GM23338 (cell line): Measurements from ENCODE around the gene ZNF619. TPM values are rescaled to one million over a fixed set of nuclear protein-coding genes. Genes with fewer than 3 reads are reported as not detected.

Experiments used
- ATAC-seq: fragments of 200-7000 bp; cut with Tn5 transposase; 3 replicates; pipeline ENCODE4 v1.9.1; 2020
- DNase-seq: peaks from one replicate; pipeline ENCODE4 v3.0.0-alpha.2; 2015; ENCODE audit warnings: low spot score
- H2AFZ ChIP-seq: fragments of 200-600 bp; sonication (generic); 2 replicates; pipeline ENCODE4 v1.8.0; 2016; ENCODE audit warnings: antibody characterized with exemption, mild to moderate bottlenecking, moderate library complexity
- H3F3A ChIP-seq: fragments of 200-600 bp; sonication (generic); replicated peaks from 2 replicates; pipeline ENCODE4 v1.8.0; 2017; ENCODE audit warnings: antibody characterized with exemption, mixed run types, low read depth
- H3K27ac ChIP-seq: fragments of 200-600 bp; sonication (generic); 2 replicates; pipeline ENCODE4 v1.6.1; 2016; ENCODE audit warnings: low read depth
- H3K27me3 ChIP-seq: fragments of 200-600 bp; sonication (generic); 2 replicates; pipeline ENCODE4 v1.8.0; 2016; ENCODE audit warnings: mild to moderate bottlenecking, mixed run types, moderate library complexity; ENCODE audit not compliant: insufficient read depth
- H3K36me3 ChIP-seq: fragments of 200-600 bp; sonication (generic); 2 replicates; pipeline ENCODE4 v1.8.0; 2016; ENCODE audit warnings: mild to moderate bottlenecking; ENCODE audit not compliant: insufficient read depth
- H3K4me1 ChIP-seq: fragments of 200-600 bp; sonication (generic); 2 replicates; pipeline ENCODE4 v1.8.0; 2016; ENCODE audit warnings: mild to moderate bottlenecking, moderate library complexity; ENCODE audit not compliant: insufficient read depth
- H3K4me2 ChIP-seq: fragments of 200-600 bp; sonication (generic); 2 replicates; pipeline ENCODE4 v1.7.1; 2017; ENCODE audit warnings: mixed run types
- H3K4me3 ChIP-seq: fragments of 200-600 bp; sonication (generic); 2 replicates; pipeline ENCODE4 v1.6.1; 2016; ENCODE audit warnings: mixed run types
- H3K79me2 ChIP-seq: fragments of 200-600 bp; sonication (generic); replicated peaks from 2 replicates; pipeline ENCODE4 v1.8.0; 2017; ENCODE audit warnings: mild to moderate bottlenecking; ENCODE audit not compliant: insufficient read depth
- H3K9me2 ChIP-seq: fragments of 200-600 bp; sonication (generic); 2 replicates; pipeline ENCODE4 v1.8.0; 2017; ENCODE audit not compliant: insufficient read depth
- H4K20me1 ChIP-seq: fragments of 200-600 bp; sonication (generic); replicated peaks from 2 replicates; pipeline ENCODE4 v1.8.0; 2017; ENCODE audit warnings: mild to moderate bottlenecking; ENCODE audit not compliant: insufficient read depth
- H3K27ac Mint-ChIP-seq: 2 replicates; pipeline ENCODE4 v1.8.0; 2020; ENCODE audit warnings: inconsistent platforms, mild to moderate bottlenecking, moderate library complexity, mixed read lengths
- H3K27me3 Mint-ChIP-seq: 3 replicates; pipeline ENCODE4 v1.8.0; 2022; ENCODE audit warnings: low read depth, mild to moderate bottlenecking, moderate library complexity, mixed read lengths, inconsistent platforms; ENCODE audit not compliant: insufficient read depth, poor library complexity
- H3K36me3 Mint-ChIP-seq: 3 replicates; pipeline ENCODE4 v1.8.0; 2021; ENCODE audit warnings: low read depth, mild to moderate bottlenecking, inconsistent platforms, moderate library complexity, mixed read lengths
- H3K4me1 Mint-ChIP-seq: 3 replicates; pipeline ENCODE4 v1.8.0; 2020; ENCODE audit warnings: mild to moderate bottlenecking, inconsistent platforms, mixed read lengths
- H3K4me3 Mint-ChIP-seq: 3 replicates; pipeline ENCODE4 v1.8.0; 2021; ENCODE audit warnings: moderate library complexity, mild to moderate bottlenecking, inconsistent platforms, mixed read lengths
- H3K9me3 Mint-ChIP-seq: 3 replicates; pipeline ENCODE4 v1.8.0; 2020; ENCODE audit warnings: moderate library complexity, mild to moderate bottlenecking, inconsistent platforms, mixed read lengths
- CREB1 ChIP-seq: fragments of 250-450 bp; sonication (Bioruptor Pico); IDR thresholded peaks from 2 replicates; pipeline ENCODE4 v1.5.0; 2020; ENCODE audit warnings: low read depth, mild to moderate bottlenecking, moderate library complexity
- CTCF ChIP-seq, 2 experiments: fragments of 200-600 bp in 1 of 2; sonication (generic) in 1 of 2; conservative IDR thresholded peaks; 2 replicates each; pipeline versions ENCODE4 v1.5.1 to v1.6.1; 2016 to 2017; ENCODE audit warnings: antibody characterized with exemption in 2 of 2, low read depth in 2 of 2, mild to moderate bottlenecking in 2 of 2, moderate library complexity in 1 of 2
- ETS1 ChIP-seq: IDR thresholded peaks from 2 replicates; pipeline ENCODE4 v1.6.1; 2016; ENCODE audit warnings: antibody characterized with exemption
- EZH2 ChIP-seq: fragments of 200-600 bp; sonication (generic); IDR thresholded peaks from one replicate; pipeline ENCODE4 v1.8.0; 2017; ENCODE audit warnings: antibody characterized with exemption, mild to moderate bottlenecking, low read depth; ENCODE audit not compliant: unreplicated experiment
- EZH2phosphoT487 ChIP-seq: fragments of 200-600 bp; sonication (generic); IDR thresholded peaks from one replicate; pipeline ENCODE4 v1.8.1; 2018; ENCODE audit warnings: antibody characterized with exemption; ENCODE audit not compliant: unreplicated experiment
- JUNB ChIP-seq: IDR thresholded peaks from one replicate; pipeline ENCODE4 v1.6.1; 2016; ENCODE audit warnings: antibody characterized with exemption; ENCODE audit not compliant: unreplicated experiment
- NANOG ChIP-seq: IDR thresholded peaks from 2 replicates; pipeline ENCODE4 v1.6.1; 2016; ENCODE audit warnings: antibody characterized with exemption, borderline replicate concordance
- POLR2AphosphoS5 ChIP-seq: IDR thresholded peaks from 2 replicates; pipeline ENCODE4 v1.6.1; 2016; ENCODE audit warnings: antibody characterized with exemption, low read depth
- REST ChIP-seq: IDR thresholded peaks from one replicate; pipeline ENCODE4 v1.6.1; 2018; ENCODE audit warnings: antibody characterized with exemption; ENCODE audit not compliant: unreplicated experiment
- STAT1 ChIP-seq: IDR thresholded peaks from one replicate; pipeline ENCODE4 v1.6.1; 2016; ENCODE audit warnings: antibody characterized with exemption; ENCODE audit not compliant: unreplicated experiment
- ZNF114 ChIP-seq: fragments of 250-450 bp; sonication (Bioruptor Pico); IDR thresholded peaks from 2 replicates; pipeline ENCODE4 v1.5.0; 2020; ENCODE audit warnings: mild to moderate bottlenecking, moderate library complexity
- ZNF331 ChIP-seq: fragments of 250-450 bp; sonication (Bioruptor Pico); IDR thresholded peaks from 2 replicates; pipeline ENCODE4 v1.5.0; 2020; ENCODE audit warnings: low read depth, mild to moderate bottlenecking, moderate library complexity
- ZNF462 ChIP-seq: fragments of 250-450 bp; sonication (Bioruptor Pico); IDR thresholded peaks from 2 replicates; pipeline ENCODE4 v1.5.0; 2020; ENCODE audit warnings: mild to moderate bottlenecking, moderate library complexity
- polyA plus RNA-seq: library from polyadenylated mRNA; unstranded; fragments of >200 nt; fragmentation: Nextera tagmentation; extraction: Ambion mirVana; gene quantifications from 2 replicates; pipeline ENCODE4 v1.2.1, GENCODE V29; 2016
- total RNA-seq: library from RNA; depleted of rRNA; stranded (reverse); fragments of >200 nt; shearing (Covaris generic); gene quantifications from 2 replicates; pipeline ENCODE4 v1.2.3, GENCODE V29; 2014

Gene ZNF619
- total and polyA plus RNA-seq, 2 experiments from 2014 or later: 1.3 to 7.4 TPM

- Mint-ChIP-seq H3K4me3 (peak overlapping the region; percentile 93; the same call in 2 of the 3 replicates), H3K27ac (no peak overlapping the region)
- ATAC-seq: no peak
Measured at GRCh38 chr3:40455328-40455727, 21.6 kb upstream of the ZNF619 start.

More at GRCh38 chr3:40455328-40455727, 21.6 kb upstream of the ZNF619 start:
- Histone ChIP-seq H3K4me2 (no peak overlapping the region), H3K27me3 (no peaks in the 10 kb centered on the region), H3K9me2 (no peaks in the 10 kb centered on the region), H3K36me3 (peaks cover 25% of the 10 kb centered on the region), H2AFZ (no peak overlapping the region), H3F3A (peaks cover 20% of the 10 kb centered on the region), H3K4me1 (peaks cover 15% of the 10 kb centered on the region), H3K27ac (no peak overlapping the region), H3K79me2 (peaks cover 30% of the 10 kb centered on the region), H3K4me3 (no peak overlapping the region), H4K20me1 (peaks cover 24% of the 10 kb centered on the region)
- Mint-ChIP-seq H3K27me3 (peaks cover 6% of the 10 kb centered on the region), H3K4me1 (peaks cover 24% of the 10 kb centered on the region), H3K9me3 (no peaks in the 10 kb centered on the region), H3K36me3 (peaks cover 37% of the 10 kb centered on the region)
- TF ChIP-seq ZNF331 (CRISPR knock-in tag) (no peak), REST (no peak), EZH2 (no peak), ZNF462 (CRISPR knock-in tag) (no peak), ZNF114 (CRISPR knock-in tag) (no peak), CTCF (conservative IDR thresholded peaks at IDR 0.05; ENCODE audit: low read depth in 2 of 2) (no peak), STAT1 (no peak), ETS1 (no peak), NANOG (no peak), CREB1 (no peak), POLR2AphosphoS5 (no peak), JUNB (no peak), EZH2phosphoT487 (no peak)
- DNase-seq: no peak
